ENCODE data around the gene CARD18.

The CARD18 gene

GRCh38 chr11:105149477-105149876, 9.9 kb upstream of the CARD18 start:
- TF ChIP-seq POLR2AphosphoS5 (IDR thresholded peaks at IDR 0.05; ENCODE audit: borderline replicate concordance, low read depth, low read length), result no peak
- no peak for TF ChIP-seq FOXP2 (optimal IDR thresholded peaks at IDR 0.05; ENCODE audit: control extremely low read depth, extremely low read length, insufficient read depth)
- TF ChIP-seq EZH2 (IDR thresholded peaks at IDR 0.05), result no peak
- no peak overlapping the region for H3K4me3 ChIP-seq
- H3K9ac ChIP-seq (ENCODE audit: insufficient read length), result no peak overlapping the region
- no peak for DNase-seq (ENCODE audit: low read depth, low spot score)
- H3K9me3 ChIP-seq (ENCODE audit: low read depth, low read length), result no peaks in the 10 kb centered on the region
- no peaks in the 10 kb centered on the region for H3K36me3 ChIP-seq (ENCODE audit: insufficient read depth, low read length)
- no peak overlapping the region for H3K27ac ChIP-seq

- no peak for DNase-seq (ENCODE audit: low read depth, low spot score)
- H3K9me3 ChIP-seq (ENCODE audit: low read depth, low read length), result no peaks in the 10 kb centered on the region
Observed at GRCh38 chr11:105148241-105148640, 8.7 kb upstream of the CARD18 start.

GRCh38 chr11:105144887-105145286, 5.3 kb upstream of the CARD18 start:
- no peak overlapping the region for H3K4me3 ChIP-seq
- no peak overlapping the region for H3K27ac ChIP-seq
- no peak overlapping the region for H3K9ac ChIP-seq (ENCODE audit: insufficient read length)
- DNase-seq (ENCODE audit: low read depth, low spot score), result peak; percentile 6
- no peaks in the 10 kb centered on the region for H3K36me3 ChIP-seq (ENCODE audit: insufficient read depth, low read length)
- no peaks in the 10 kb centered on the region for H3K9me3 ChIP-seq (ENCODE audit: low read depth, low read length)
- no peak for TF ChIP-seq FOXP2 (optimal IDR thresholded peaks at IDR 0.05; ENCODE audit: control extremely low read depth, extremely low read length, insufficient read depth)
- TF ChIP-seq POLR2AphosphoS5 (IDR thresholded peaks at IDR 0.05; ENCODE audit: borderline replicate concordance, low read depth, low read length), result no peak
- TF ChIP-seq EZH2 (IDR thresholded peaks at IDR 0.05), result no peak

More at GRCh38 chr11:105148241-105148640, 8.7 kb upstream of the CARD18 start:
- Histone ChIP-seq H3K4me3 (no peak overlapping the region), H3K36me3 (ENCODE audit: insufficient read depth, low read length) (no peaks in the 10 kb centered on the region), H3K27ac (no peak overlapping the region), H3K9ac (ENCODE audit: insufficient read length) (no peak overlapping the region)
- TF ChIP-seq FOXP2 (optimal IDR thresholded peaks at IDR 0.05; ENCODE audit: control extremely low read depth, extremely low read length, insufficient read depth) (no peak), EZH2 (IDR thresholded peaks at IDR 0.05) (no peak), POLR2AphosphoS5 (IDR thresholded peaks at IDR 0.05; ENCODE audit: borderline replicate concordance, low read depth, low read length) (no peak)

- no peak for DNase-seq (ENCODE audit: low read depth, low spot score)
- no peaks in the 10 kb centered on the region for H3K9me3 ChIP-seq (ENCODE audit: low read depth, low read length)
- H3K4me3 ChIP-seq, result no peak overlapping the region
- TF ChIP-seq FOXP2 (optimal IDR thresholded peaks at IDR 0.05; ENCODE audit: control extremely low read depth, extremely low read length, insufficient read depth), result no peak
- TF ChIP-seq POLR2AphosphoS5 (IDR thresholded peaks at IDR 0.05; ENCODE audit: borderline replicate concordance, low read depth, low read length), result no peak
- no peak for TF ChIP-seq EZH2 (IDR thresholded peaks at IDR 0.05)
- H3K36me3 ChIP-seq (ENCODE audit: insufficient read depth, low read length), result no peaks in the 10 kb centered on the region
- no peak overlapping the region for H3K9ac ChIP-seq (ENCODE audit: insufficient read length)
- no peak overlapping the region for H3K27ac ChIP-seq
Observed at GRCh38 chr11:105142167-105142566, 2.6 kb upstream of the CARD18 start.

GRCh38 chr11:105137286-105137685, 2.3 kb downstream of the CARD18 start:
- Histone ChIP-seq H3K27ac (no peak overlapping the region), H3K9me3 (ENCODE audit: low read depth, low read length) (no peaks in the 10 kb centered on the region), H3K4me3 (no peak overlapping the region), H3K36me3 (ENCODE audit: insufficient read depth, low read length) (no peaks in the 10 kb centered on the region), H3K9ac (ENCODE audit: insufficient read length) (no peak overlapping the region)
- TF ChIP-seq EZH2 (IDR thresholded peaks at IDR 0.05), result no peak
- no peak for TF ChIP-seq POLR2AphosphoS5 (IDR thresholded peaks at IDR 0.05; ENCODE audit: borderline replicate concordance, low read depth, low read length)
- no peak for TF ChIP-seq FOXP2 (optimal IDR thresholded peaks at IDR 0.05; ENCODE audit: control extremely low read depth, extremely low read length, insufficient read depth)
- DNase-seq (ENCODE audit: low read depth, low spot score), result no peak

- Histone ChIP-seq H3K9me3 (ENCODE audit: low read depth, low read length) (no peaks in the 10 kb centered on the region), H3K27ac (no peak overlapping the region), H3K36me3 (ENCODE audit: insufficient read depth, low read length) (no peaks in the 10 kb centered on the region), H3K4me3 (no peak overlapping the region), H3K9ac (ENCODE audit: insufficient read length) (no peak overlapping the region)
- TF ChIP-seq EZH2 (IDR thresholded peaks at IDR 0.05), result no peak
- TF ChIP-seq FOXP2 (optimal IDR thresholded peaks at IDR 0.05; ENCODE audit: control extremely low read depth, extremely low read length, insufficient read depth), result no peak
- no peak for TF ChIP-seq POLR2AphosphoS5 (IDR thresholded peaks at IDR 0.05; ENCODE audit: borderline replicate concordance, low read depth, low read length)
- no peak for DNase-seq (ENCODE audit: low read depth, low spot score)
Observed at GRCh38 chr11:105135883-105136282, 3.7 kb downstream of the CARD18 start.

- TF ChIP-seq POLR2AphosphoS5 (IDR thresholded peaks at IDR 0.05; ENCODE audit: borderline replicate concordance, low read depth, low read length) (no peak), EZH2 (IDR thresholded peaks at IDR 0.05) (no peak), FOXP2 (optimal IDR thresholded peaks at IDR 0.05; ENCODE audit: control extremely low read depth, extremely low read length, insufficient read depth) (no peak)
- no peaks in the 10 kb centered on the region for H3K36me3 ChIP-seq (ENCODE audit: insufficient read depth, low read length)
Observed at GRCh38 chr11:105132716-105133511, 6.7 kb downstream of the CARD18 start.

GRCh38 chr11:105130189-105130813, 9.3 kb downstream of the CARD18 start:
- Histone ChIP-seq H3K9me3 (ENCODE audit: low read depth, low read length) (no peaks in the 10 kb centered on the region), H3K4me3 (no peak overlapping the region), H3K36me3 (ENCODE audit: insufficient read depth, low read length) (no peaks in the 10 kb centered on the region), H3K9ac (ENCODE audit: insufficient read length) (no peak overlapping the region), H3K27ac (no peak overlapping the region)
- no peak for DNase-seq (ENCODE audit: low read depth, low spot score)
- no peak for TF ChIP-seq FOXP2 (optimal IDR thresholded peaks at IDR 0.05; ENCODE audit: control extremely low read depth, extremely low read length, insufficient read depth)

More at GRCh38 chr11:105132716-105133511, 6.7 kb downstream of the CARD18 start:
- no peaks in the 10 kb centered on the region for H3K9me3 ChIP-seq (ENCODE audit: low read depth, low read length)
- H3K9ac ChIP-seq (ENCODE audit: insufficient read length), result no peak overlapping the region
- no peak for DNase-seq (ENCODE audit: low read depth, low spot score)
- H3K27ac ChIP-seq, result no peak overlapping the region
- H3K4me3 ChIP-seq, result no peak overlapping the region
